DND-41 (cell line): ENCODE data around the gene SEPTIN6.
A peak's percentile ranks its signal among the peaks of the same experiment; 100 is the strongest.

Experiments
- ATAC-seq: fragments of 200-7000 bp; cut with Tn5 transposase; 3 replicates; pipeline ENCODE4 v1.9.1; 2021; ENCODE audit warnings: low read depth; ENCODE audit not compliant: insufficient read depth
- DNase-seq: peaks from one replicate; pipeline ENCODE4 v3.0.0-alpha.2; 2020
- H2AFZ ChIP-seq: 2 replicates; pipeline ENCODE4 v1.6.0; 2012; ENCODE audit warnings: low read depth, low read length
- H3K27ac ChIP-seq: 2 replicates; pipeline ENCODE4 v1.5.1; 2012; ENCODE audit warnings: low read length, inconsistent platforms
- H3K27me3 ChIP-seq: fragments of 200-600 bp; sonication (generic); 2 replicates; pipeline ENCODE4 v1.6.0; 2012; ENCODE audit warnings: low read length, mild to moderate bottlenecking, inconsistent platforms; ENCODE audit not compliant: insufficient read depth, poor library complexity
- H3K36me3 ChIP-seq: 2 replicates; pipeline ENCODE4 v1.5.1; 2012; ENCODE audit warnings: low read length, inconsistent platforms; ENCODE audit not compliant: insufficient read depth
- H3K4me1 ChIP-seq: 2 replicates; pipeline ENCODE4 v1.5.1; 2012; ENCODE audit warnings: mild to moderate bottlenecking, low read length; ENCODE audit not compliant: insufficient read depth
- H3K4me2 ChIP-seq: 2 replicates; pipeline ENCODE4 v1.6.0; 2012; ENCODE audit warnings: mild to moderate bottlenecking, moderate library complexity, low read length, inconsistent platforms; ENCODE audit not compliant: insufficient read depth
- H3K4me3 ChIP-seq, 2 experiments: fragments of 200-600 bp in 1 of 2; shearing (Covaris generic) in 1 of 2; 2 replicates each; pipeline ENCODE4 v1.5.1; 2012 to 2016; ENCODE audit warnings: inconsistent platforms in 2 of 2, low read length in 2 of 2, mild to moderate bottlenecking in 2 of 2, low read depth in 1 of 2, moderate library complexity in 1 of 2
- H3K79me2 ChIP-seq: 2 replicates; pipeline ENCODE4 v1.6.0; 2012; ENCODE audit warnings: low read length, inconsistent platforms; ENCODE audit not compliant: insufficient read depth
- H3K9ac ChIP-seq: 2 replicates; pipeline ENCODE4 v1.6.0; 2012; ENCODE audit warnings: low read depth, mild to moderate bottlenecking, inconsistent platforms, low read length, moderate library complexity
- H3K9me3 ChIP-seq: 2 replicates; pipeline ENCODE4 v1.5.1; 2012; ENCODE audit warnings: low read length, moderate library complexity, mild to moderate bottlenecking, inconsistent platforms; ENCODE audit not compliant: insufficient read depth, severe bottlenecking
- H4K20me1 ChIP-seq: 2 replicates; pipeline ENCODE4 v1.6.0; 2012; ENCODE audit warnings: low read length; ENCODE audit not compliant: insufficient read depth
- EZH2 ChIP-seq: IDR thresholded peaks from 3 replicates; pipeline ENCODE4 v1.6.1; 2012; ENCODE audit warnings: borderline replicate concordance, low read depth, mild to moderate bottlenecking, moderate library complexity, low read length, inconsistent platforms; ENCODE audit not compliant: severe bottlenecking
- TF ChIP-seq, protein P1 (sequence below): IDR thresholded peaks from 2 replicates; pipeline ENCODE4 v1.5.1; 2012; ENCODE audit warnings: borderline replicate concordance, low read length, moderate library complexity, mild to moderate bottlenecking; ENCODE audit not compliant: poor library complexity, severe bottlenecking; ENCODE audit errors: extremely low read depth

The SEPTIN6 gene

DNA sequence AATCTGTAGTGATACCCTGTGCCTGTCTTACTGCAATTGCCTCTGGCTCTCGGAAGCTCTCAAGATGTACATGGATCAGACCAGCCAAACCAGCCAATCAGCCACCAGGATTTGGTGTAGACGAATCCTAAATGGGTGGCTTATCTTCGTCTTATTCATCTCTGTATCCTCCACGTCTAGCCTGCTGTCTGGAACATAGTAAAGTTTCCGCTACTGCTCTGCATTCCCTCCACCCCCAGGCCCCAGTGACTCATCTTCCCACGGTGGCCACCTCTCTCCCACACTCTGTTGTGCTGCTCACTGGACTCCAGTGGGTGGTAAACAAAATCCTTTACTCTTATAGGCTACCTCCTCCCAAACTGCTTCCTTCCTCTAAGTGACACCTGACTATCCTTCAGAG lies 37.8 kb downstream of the SEPTIN6 start:
- DNase-seq (no peak), ATAC-seq (no peak)
- peaks cover 60% of the 10 kb centered on the region for H3K79me2 ChIP-seq
- no peaks in the 10 kb centered on the region for H3K9me3 ChIP-seq
- no peak overlapping the region for H3K27ac ChIP-seq
- no peaks in the 10 kb centered on the region for H3K4me1 ChIP-seq
- H3K9ac ChIP-seq, result no peak overlapping the region
- no peak overlapping the region for H3K4me2 ChIP-seq
- H3K36me3 ChIP-seq, result peaks cover 87% of the 10 kb centered on the region
- H3K27me3 ChIP-seq, result no peaks in the 10 kb centered on the region
- H3K4me3 ChIP-seq, result no peak overlapping the region
- TF ChIP-seq, protein P1, sequence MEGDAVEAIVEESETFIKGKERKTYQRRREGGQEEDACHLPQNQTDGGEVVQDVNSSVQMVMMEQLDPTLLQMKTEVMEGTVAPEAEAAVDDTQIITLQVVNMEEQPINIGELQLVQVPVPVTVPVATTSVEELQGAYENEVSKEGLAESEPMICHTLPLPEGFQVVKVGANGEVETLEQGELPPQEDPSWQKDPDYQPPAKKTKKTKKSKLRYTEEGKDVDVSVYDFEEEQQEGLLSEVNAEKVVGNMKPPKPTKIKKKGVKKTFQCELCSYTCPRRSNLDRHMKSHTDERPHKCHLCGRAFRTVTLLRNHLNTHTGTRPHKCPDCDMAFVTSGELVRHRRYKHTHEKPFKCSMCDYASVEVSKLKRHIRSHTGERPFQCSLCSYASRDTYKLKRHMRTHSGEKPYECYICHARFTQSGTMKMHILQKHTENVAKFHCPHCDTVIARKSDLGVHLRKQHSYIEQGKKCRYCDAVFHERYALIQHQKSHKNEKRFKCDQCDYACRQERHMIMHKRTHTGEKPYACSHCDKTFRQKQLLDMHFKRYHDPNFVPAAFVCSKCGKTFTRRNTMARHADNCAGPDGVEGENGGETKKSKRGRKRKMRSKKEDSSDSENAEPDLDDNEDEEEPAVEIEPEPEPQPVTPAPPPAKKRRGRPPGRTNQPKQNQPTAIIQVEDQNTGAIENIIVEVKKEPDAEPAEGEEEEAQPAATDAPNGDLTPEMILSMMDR, result no peak
- no peak for TF ChIP-seq EZH2
- H4K20me1 ChIP-seq, result peaks cover 6% of the 10 kb centered on the region
- H2AFZ ChIP-seq, result no peak overlapping the region

DNA sequence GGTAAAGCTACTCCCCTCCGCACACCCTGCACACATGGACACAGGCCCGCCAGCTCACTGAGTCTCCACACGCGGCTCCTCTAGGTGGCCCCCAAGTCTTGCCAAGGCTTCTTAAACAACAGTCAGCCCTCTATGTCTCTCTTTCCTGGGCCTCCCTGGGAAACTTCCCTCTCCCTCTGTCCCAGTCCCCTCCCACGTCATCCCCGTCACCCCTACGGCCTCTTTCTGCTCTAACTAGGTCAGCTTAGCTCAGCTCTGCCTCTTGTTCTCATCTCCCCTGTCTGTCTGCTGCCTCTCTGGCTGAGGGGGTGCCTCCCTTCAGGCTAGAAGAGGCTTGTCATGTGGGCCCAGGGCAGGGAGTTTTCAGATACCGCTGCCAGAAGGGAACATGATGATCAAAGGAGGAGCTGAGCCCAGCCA lies 38.8 kb downstream of the SEPTIN6 start:
- no peak for TF ChIP-seq EZH2
- TF ChIP-seq, protein P1, result peak; percentile 24
- DNase-seq, result peak; percentile 12
- H3K27me3 ChIP-seq, result no peaks in the 10 kb centered on the region
- no peaks in the 10 kb centered on the region for H3K9me3 ChIP-seq
- no peak overlapping the region for H3K9ac ChIP-seq
- H3K36me3 ChIP-seq, result peaks cover 85% of the 10 kb centered on the region
- H3K27ac ChIP-seq, result peak overlapping the region; percentile 26; the same call in 1 of the 2 replicates
- no peaks in the 10 kb centered on the region for H3K4me1 ChIP-seq
- no peak overlapping the region for H2AFZ ChIP-seq
- peak; percentile 69 for ATAC-seq
- H4K20me1 ChIP-seq, result peaks cover 6% of the 10 kb centered on the region
- H3K79me2 ChIP-seq, result peaks cover 55% of the 10 kb centered on the region
- H3K4me2 ChIP-seq, result no peak overlapping the region
- H3K4me3 ChIP-seq, result no peak overlapping the region

DNA sequence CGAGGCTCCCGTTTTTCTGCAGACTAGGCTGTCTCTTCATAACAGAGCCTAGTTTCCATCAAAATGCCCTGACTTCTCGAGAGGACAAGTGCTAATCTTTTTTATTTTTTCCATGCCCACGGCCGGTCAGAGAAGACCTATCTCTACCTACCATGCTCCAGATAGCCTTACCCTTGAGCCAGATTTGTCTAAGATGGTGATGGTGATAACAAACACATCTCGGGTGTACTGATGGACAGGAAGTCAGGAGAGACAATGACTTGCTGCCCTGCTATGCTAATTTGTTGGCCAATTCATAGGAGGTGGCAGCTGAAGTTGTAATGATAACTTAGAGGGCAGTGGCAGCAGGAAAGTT lies 44.6 kb downstream of the SEPTIN6 start:
- no peak for ATAC-seq
- no peak for TF ChIP-seq EZH2
- TF ChIP-seq, protein P1, result no peak

More for the DNA sequence above, 44.6 kb downstream of the SEPTIN6 start:
- peaks cover 15% of the 10 kb centered on the region for H4K20me1 ChIP-seq
- H3K27ac ChIP-seq, result no peak overlapping the region
- peaks cover 80% of the 10 kb centered on the region for H3K36me3 ChIP-seq
- no peak overlapping the region for H2AFZ ChIP-seq
- no peak overlapping the region for H3K4me3 ChIP-seq
- no peak overlapping the region for H3K9ac ChIP-seq
- H3K4me2 ChIP-seq, result no peak overlapping the region
- no peak for DNase-seq
- no peaks in the 10 kb centered on the region for H3K27me3 ChIP-seq
- no peaks in the 10 kb centered on the region for H3K4me1 ChIP-seq
- no peaks in the 10 kb centered on the region for H3K9me3 ChIP-seq
- peaks cover 58% of the 10 kb centered on the region for H3K79me2 ChIP-seq
